Activated T-helper 1 cell treated with Interleukin-2 at 50 U/mL for 16 hours (primary cell): ENCODE results near the gene ASIC2.
A peak's percentile ranks its signal among the peaks of the same experiment; 100 is the strongest.
"Not testable (repeated sequence)": the region's sequence is repeated elsewhere in the genome, so short reads cannot be mapped to it uniquely, and the experiment has no call there.

Experiments used
- DNase-seq: peaks from one replicate; pipeline ENCODE4 v3.0.0-alpha.2; 2020; ENCODE audit warnings: low read depth

Gene ASIC2

DNA sequence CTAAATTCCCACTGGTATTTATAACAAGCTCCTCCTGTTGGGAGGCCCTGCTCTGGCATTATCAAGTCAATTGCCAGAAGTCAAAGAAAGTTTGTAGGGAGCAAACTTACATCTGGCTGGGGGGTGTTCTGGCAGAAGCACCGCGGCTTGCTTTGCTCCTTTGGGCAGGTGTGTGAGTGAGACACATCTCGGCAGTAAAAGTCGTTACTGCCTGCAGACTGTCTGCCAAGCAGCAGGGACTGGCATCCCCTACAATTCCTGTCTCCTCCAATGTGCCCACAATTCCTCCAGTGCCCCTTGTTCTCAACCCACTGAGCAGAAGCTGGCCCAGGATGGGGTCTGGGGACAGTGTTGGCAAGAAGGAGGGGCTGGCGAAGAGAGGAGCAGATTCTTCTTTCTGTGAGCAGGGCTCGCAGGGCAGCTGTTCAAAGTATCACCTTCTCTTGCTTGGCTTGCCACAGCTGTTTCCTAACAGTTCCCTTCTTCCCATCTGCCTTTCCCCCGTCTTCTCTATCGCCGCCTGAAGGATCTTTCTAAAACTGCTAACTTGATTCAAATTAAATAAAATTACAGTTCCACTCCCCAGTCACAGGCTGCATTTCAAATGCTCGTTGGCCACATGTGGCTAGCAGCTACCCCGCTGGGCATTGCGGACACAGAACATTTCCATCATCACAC is 271.2 kb downstream of the ASIC2 start:
- no peak for DNase-seq

DNA sequence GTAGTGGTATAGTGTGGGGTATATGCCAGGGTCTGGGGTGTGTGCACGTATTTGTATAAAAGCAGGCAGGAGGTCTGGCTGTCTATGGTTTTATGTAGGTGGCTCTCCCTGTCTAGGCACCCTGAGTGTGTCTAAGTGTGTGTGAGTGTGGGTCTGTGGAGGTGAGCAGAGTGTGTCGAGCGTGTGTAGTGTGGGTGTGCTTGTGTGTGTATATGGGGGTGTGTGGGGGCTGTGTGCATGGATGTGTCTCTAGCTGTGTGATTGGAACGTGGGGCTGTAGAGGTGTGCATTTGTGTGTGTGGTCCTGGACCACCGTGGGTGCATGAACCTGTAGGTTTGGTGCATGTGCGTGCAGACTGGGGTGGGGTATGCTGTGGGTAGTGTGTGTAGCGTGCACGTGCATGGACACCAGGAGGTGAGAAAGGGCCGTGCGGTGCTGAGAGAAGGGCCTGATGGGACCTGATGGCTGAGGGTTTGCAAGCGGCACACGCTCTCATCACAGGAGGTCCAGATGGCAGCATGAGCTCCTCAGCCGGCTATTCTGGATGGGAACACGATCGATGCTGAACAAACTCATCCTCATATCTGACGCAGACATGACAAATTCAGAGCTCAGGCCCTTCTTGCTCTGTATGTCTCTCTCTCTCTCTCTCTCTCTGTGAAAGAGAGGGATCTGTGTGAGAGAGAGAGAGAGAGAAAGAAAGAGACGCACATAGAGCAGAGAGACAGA is 273.8 kb downstream of the ASIC2 start:
- DNase-seq = no peak

GRCh38 chr17:33017366-33017765 is 275.7 kb downstream of the ASIC2 start:
- no peak for DNase-seq

- no peak for DNase-seq
Measured at GRCh38 chr17:33016920-33017319, 276.2 kb downstream of the ASIC2 start.

DNA sequence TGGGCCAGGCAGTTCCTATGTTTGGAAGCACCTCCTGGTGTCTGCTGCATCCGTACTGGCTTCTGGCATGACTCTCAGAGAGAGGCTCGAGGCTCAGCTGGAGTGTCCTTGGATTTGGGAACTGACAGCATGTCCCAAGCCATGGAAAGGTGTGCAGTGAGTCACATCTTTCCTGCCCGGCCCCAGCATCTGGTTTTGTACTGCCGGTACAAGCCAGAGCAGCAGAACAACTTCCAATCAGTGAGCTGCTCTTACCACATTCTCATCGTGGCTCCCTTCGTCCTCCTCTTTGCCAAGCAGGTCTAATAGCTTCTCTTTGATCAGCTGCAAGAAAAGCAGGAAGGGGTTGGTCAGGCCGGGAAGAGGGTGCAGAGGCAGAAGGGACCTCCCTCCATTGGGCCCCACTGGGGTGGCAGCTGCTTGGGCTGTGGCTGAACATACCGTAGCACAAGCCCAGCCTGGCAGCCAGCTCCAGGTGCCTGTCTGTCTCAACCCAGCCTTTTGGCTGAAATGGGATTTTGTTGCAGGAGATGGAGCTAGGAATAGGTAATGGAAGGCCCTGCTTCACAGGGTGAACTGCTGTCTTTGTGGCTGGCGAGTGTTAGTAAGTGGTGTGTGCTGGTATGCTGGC is 277.3 kb downstream of the ASIC2 start:
- no peak for DNase-seq

DNA sequence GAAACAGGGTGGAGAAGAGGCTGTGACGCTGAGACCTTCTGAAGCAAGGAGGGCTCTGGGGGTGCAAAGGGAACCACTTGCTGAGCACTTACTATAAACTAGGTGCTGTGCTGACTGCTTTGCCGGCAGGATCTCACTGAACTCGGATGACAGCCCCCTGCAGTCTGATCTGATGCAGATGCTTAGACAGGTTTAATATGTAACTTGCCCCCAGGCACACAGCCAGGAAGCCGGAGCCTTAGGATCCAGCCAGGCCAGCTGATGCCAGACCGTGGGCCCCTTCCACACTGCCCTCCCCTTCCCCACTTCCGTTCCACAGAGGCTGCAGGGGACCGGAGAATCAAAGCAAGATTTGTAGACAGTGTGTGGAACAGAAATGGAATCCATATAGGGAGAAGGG is 278.3 kb downstream of the ASIC2 start:
- no peak for DNase-seq

DNA sequence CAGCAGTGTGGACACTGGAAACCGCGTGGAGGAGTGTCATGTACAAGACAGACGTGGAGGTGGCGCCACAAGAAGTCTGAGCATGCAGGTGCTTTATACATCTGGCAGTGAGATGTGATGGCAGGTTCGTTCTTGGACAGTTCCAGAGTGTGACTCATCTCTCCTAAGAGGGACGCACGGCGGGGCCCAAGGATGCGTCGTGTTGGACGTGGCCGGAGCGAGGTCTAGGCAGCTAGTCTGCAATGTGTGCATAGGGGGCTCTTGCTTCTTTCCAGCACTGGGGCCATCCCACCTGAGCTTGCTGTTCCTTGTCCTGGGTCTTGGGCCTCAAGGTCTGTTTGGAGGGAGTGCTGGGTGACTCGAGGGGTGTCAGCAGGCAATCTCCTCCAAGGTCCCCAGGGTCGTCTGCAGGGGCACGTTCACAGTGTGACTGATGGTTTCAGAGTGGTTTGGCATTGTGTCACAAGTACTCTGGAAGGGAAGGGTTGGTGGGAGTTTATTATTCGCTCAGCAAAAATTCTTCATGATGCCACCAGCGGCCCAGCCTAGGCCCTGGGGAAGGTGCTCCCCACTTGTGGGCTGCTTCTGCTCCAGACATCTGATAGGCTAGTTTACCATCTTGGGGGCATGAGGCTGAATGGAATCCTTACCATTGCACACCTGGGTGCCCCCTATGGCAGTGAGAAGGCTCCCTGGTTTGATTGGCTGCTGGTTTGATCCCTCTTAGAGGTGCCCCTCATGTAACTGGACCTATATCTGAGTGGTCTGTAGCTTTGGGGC is 279.3 kb downstream of the ASIC2 start:
- no peak for DNase-seq

DNA sequence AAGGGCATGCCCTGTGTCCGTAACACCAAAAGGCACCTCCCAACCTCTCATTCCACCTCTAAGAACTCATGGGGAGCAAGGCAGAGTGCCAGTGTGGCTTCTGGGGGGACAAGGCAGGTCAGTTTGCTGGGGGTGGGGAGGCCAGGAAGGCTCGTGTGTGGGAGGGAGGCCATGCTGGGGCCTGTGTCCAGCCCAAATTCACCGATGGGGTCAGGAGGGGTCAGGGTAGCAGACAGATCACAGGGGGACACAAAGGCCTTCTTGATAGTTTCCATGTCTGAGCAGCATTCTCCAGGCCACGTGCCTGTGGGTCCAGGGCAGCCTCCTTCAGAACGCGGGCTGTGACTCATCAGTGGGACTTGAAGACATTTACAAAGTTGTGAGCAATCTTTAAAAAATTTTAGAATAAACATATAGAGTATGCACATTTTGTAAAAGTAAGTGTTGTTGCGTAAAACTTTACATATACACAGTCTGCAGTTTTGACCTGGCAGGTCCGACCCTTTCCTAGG is 280.5 kb downstream of the ASIC2 start:
- no peak for DNase-seq

- no peak for DNase-seq
Measured at GRCh38 chr17:33009636-33010035, 283.5 kb downstream of the ASIC2 start.

GRCh38 chr17:33007186-33007585 is 285.9 kb downstream of the ASIC2 start:
- DNase-seq = no peak

DNA sequence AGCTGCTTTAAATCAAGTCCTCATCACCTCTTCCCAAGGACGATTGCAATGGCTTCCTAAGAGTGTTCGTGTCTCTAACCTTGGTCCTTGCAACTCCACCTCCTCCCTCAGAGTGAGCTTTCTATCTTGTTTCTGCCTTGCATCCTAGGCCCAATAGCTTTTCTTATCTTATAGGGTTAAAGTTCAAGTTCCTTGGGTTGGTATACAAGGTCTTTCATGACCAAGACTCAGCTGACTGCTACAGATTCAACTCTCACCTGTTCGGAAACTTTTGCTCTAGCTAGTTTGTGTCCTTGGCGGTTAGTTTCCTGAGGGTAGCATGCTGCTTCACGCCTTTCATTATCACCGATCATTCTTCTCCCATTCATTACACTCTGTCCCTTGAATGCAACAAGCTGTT is 290.8 kb downstream of the ASIC2 start:
- no peak for DNase-seq

GRCh38 chr17:32998887-32999228 is 294.2 kb downstream of the ASIC2 start:
- no peak for DNase-seq

- DNase-seq = peak; percentile 45
Measured at GRCh38 chr17:32998111-32998886, 294.8 kb downstream of the ASIC2 start.

- DNase-seq = no peak
Measured at GRCh38 chr17:32995416-32996045, 297.6 kb downstream of the ASIC2 start.

- no peak for DNase-seq
Measured at GRCh38 chr17:32993977-32994376, 299.1 kb downstream of the ASIC2 start.

DNA sequence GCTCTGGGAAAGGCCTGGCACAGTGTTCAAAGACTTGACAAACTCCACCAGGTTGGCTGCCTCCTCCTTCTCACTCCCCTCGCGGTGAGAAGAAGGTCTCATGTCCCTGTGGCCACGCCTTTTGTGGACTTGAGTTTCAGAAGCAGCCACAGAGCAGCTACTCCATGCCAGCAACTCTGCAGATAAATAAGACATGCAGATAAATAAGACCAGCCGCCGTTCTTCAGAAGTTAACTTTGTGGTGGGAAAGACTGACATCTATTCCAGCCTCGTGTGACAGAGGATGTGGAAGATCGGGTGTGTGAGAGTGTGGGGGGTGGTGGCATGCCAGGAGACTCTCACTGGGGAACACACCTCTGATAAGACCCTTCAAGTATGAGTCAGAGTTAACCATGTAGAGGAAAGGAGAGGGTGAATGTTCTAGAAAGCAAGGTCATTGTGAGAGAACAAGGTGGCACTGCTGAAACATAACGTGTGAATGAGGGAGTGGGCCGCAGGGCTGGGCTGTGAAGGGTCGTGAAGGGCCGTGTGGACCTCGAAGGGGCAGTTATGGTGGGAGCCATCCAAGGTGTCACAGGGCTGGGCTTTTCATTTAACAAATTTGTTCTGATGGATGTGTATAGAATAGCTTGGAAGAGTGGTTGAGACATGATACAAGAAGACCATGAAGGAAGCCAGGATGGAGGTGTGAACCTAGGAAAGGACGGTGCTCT is 300.6 kb downstream of the ASIC2 start:
- DNase-seq = no peak

DNA sequence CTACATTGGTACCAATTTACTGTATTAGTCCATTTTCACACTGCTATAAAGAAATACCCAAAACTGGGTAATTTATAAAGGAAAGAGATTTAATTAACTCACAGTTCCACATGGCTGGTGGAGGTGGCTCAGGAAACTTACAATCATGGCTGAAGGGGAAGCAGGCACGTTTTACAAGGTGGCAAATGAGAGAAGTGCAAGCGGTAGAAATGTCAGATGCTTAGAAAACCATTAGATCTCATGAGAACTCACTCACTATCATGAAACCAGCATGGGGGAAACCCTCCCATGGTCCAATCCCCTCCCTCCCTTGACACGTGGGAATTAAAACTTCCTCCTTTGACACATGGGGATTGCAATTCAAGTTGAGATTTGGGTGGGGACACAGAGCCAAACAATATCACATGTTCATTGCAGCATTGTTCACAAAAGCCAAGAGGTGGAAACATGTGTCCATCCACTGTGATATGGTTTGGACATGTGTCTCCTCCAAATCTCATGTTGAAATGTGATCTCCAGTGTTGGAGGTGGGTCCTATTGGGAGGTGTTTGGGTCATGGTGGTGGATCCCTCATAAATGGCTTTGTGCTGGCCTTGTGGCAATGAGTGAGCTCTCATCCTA is 304.5 kb downstream of the ASIC2 start:
- no peak for DNase-seq

GRCh38 chr17:32987868-32988267 is 305.2 kb downstream of the ASIC2 start:
- not testable (repeated sequence) for DNase-seq

- not testable (repeated sequence) for DNase-seq
Measured at GRCh38 chr17:32987453-32987805, 305.7 kb downstream of the ASIC2 start.
